CD4-positive, alpha-beta T cell treated with Interleukin-4 for 4 hours (primary cell): ENCODE measurements around the gene PCSK6.

ENCODE experiments used
- DNase-seq: peaks from one replicate; pipeline ENCODE4 v3.0.0-alpha.2; 2020

The PCSK6 gene

DNA sequence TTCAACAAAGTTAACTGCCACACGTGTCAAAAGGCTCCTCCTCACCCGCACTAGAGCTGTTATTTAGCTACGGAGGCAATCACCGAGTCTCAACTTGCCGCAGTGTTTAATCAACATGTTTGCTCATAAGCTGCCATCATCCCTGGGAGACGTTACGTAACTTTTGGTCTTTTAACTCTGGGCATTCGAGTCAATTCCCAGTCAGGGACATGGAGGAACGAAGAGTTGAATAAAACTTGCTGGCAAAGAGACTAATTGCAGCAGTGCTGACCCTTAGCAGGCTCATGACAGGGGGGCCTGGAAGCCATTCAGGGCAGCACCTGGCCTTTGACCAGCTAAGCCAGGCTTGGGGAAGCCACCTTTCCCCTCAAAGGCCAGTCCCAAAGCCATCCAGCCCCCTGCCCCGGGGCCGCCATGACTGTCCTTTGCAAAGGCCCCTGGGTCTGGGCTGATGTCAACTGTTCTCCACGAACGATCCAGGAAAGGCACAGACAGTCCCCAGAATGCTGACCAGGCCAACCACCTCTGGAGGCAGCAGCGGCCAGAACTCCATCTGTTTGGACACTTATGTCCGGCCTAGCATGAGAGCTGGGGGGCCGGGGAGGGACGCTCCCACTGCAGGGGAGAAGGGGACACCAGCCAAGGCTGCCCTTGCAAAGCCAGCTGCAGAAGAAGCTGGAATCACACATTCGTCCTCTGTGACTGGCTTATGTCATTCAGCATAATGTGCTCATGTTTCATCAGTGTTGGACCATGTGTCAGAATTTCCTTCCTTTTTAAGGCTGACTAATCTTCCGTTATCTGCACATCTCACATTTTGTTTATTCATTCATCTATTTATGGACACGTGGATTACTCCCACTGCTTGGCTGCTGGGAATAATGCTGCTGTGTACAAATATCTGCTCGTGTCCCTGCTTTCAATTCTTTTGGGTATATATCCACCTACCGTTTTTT is 43.7 kb downstream of the PCSK6 start:
- DNase-seq, result no peak

DNA sequence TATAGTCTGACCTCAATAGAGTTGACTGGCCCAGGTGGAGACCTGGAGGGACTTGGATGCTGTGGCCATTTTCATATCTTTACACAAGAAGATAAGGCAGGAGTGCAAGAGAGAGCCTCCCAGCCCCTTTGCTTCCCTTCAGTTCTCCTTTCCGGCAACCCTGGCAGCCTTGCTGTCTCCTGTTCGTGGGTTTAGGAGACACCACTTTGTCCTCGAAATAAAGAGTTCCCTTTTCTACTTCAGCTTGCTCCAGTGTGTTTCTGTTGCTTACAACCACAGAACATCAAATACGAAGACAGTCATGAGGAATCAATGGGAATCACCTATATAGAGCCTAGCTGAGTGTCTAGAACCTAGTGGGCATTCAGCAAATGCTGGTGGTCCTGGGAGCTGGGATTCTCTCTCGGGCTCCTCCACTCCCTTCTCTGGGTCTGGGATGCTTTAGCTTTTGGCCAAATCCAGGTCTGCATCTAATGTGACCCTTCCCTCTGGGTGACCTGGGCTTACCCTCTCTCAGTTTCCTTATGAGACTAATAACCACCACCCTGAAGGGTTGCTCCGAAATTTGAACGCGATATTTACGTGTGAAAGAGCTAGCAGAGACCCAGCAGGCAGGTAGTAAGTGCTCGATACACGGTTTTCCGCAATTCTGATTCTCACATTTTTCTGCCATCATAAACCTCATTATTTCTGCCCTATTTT is 44.5 kb downstream of the PCSK6 start:
- DNase-seq, result no peak

DNA sequence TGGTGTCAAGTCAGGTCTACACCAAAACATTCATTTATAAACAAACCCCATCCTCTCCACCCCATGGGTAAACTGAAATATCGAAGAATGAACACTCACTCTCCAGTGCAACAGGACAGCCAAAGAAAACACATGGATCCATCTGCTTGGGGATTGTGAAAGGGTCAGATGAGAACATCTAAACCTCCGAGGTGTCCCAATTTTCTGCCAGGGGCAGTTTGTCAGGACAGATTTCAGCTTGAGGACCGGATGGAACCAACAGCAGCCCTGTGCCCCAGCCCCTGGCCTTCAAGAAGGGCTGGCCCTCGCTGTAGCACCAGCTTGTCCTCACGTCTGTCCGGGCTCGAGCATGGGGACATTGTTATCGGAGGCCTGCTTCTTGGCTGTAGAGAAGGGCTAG is 45.5 kb downstream of the PCSK6 start:
- no peak for DNase-seq

DNA sequence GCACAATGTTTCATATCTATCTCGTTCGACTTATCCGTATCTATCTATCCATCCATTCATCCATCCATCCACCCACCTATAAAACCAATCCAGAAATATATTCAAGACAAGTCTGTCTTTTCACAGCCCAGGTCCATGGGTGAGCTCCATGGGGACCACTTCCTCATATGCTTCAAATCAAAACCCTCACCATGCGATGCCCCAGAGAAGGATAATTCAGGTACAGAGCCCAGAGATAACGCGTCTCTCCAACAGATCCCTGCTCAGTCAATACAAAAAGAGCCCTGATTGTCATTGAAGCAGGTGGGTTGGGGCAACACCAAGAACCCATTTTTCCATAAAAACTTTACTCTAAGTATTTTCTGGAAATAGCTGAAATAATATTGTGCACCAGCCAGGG is 47.2 kb downstream of the PCSK6 start:
- DNase-seq, result no peak

DNA sequence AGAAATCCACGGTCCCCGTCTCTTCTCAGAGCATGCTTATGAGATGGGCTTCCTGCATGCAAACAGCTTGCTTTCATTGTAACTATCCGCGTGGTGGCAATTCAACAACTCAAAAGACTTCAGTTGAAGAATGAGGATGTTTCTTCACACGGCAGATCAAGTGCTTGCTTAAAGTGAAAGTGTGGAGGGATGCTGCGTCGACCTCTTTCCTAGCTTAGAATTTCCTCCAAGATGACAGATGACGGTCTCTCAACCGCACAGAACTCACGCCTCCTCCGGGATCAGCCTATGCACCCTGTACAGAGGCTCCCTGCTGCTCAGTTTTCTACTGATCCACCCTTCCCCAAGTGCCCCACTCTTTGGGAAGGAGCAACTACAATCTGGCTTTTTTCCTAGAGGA is 47.8 kb downstream of the PCSK6 start:
- DNase-seq, result no peak

DNA sequence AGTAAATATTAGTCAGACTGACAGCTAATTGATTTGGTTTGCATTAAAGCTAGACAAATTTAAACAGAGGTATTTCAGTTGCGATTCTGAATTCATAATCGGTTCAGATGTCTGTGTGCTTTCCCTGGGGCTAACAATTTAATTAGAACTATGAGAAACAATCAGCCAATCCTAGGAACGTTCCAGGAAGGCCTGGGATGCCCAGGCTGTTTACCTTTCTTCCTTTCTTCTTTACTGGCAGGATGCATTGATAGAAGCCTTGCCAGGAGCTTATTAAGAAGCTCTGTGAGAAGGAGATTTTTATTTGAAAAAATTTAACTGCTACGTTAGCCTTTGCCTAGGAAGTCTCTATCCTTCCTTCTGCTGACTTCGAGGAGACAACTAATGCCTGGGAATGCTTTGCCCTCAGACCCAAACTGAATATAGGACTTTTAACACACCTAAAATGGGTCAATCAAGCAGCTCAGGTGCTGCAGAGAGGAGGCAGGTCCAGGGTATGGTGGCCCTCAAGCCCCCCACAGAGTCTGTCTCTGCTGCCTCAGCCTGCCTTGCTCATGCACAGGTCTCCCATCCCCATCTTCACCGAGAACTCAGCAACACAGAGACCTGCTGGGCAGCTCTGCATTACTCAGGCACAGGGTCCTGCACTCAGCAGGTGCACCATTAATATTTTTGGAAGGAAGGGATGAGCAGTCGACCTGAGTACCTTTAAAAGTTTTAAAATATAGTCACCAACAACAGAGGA is 48.5 kb downstream of the PCSK6 start:
- DNase-seq, result no peak

DNA sequence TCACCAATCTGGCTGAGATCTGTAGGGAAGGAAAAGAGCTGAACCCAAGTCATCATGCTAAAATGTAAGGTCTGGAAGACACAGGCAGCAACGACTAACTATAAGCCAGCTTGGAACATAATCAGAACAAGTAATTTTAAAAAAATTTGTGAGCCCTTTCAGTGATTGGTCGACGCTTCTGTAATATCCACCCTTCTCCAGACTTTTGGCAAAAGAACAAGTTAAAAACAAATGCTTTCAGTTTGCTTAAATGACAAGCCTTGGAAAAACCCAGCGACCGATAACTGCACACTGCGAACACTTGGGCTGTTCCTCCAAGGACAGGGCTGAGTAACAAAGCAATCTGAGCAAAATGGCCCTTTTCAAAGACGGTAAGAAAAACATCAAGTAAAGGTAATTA is 49.6 kb downstream of the PCSK6 start:
- no peak for DNase-seq

DNA sequence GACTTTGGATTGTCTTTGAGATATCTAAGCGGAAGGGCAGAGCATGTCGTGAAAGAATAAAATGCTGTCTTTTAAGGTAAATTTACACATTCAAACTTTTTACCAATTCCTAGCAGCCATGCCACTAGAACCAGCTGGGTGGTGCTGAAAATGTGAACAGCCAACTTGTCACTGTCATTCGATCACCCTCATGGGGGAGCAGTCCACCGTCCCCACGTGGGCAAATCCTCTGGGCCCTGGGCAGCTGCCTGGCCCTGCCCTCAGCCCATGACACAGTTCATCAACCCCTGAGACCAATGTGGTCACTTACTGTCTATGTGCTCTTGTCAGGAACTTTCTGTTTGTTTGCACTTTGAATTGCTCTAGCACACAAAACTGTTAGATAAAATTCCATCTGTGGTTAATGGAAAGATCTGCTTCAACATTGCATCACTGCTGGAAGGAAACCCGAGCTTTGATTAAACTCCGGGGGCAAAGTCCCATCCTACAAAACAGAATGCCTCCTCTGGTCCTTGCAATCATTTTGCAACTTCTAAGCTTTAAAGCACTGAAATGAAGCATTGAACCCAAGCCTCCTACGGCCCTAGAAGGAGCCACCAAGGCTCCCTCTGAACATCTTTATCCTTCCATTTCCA is 50.1 kb downstream of the PCSK6 start:
- DNase-seq, result no peak

DNA sequence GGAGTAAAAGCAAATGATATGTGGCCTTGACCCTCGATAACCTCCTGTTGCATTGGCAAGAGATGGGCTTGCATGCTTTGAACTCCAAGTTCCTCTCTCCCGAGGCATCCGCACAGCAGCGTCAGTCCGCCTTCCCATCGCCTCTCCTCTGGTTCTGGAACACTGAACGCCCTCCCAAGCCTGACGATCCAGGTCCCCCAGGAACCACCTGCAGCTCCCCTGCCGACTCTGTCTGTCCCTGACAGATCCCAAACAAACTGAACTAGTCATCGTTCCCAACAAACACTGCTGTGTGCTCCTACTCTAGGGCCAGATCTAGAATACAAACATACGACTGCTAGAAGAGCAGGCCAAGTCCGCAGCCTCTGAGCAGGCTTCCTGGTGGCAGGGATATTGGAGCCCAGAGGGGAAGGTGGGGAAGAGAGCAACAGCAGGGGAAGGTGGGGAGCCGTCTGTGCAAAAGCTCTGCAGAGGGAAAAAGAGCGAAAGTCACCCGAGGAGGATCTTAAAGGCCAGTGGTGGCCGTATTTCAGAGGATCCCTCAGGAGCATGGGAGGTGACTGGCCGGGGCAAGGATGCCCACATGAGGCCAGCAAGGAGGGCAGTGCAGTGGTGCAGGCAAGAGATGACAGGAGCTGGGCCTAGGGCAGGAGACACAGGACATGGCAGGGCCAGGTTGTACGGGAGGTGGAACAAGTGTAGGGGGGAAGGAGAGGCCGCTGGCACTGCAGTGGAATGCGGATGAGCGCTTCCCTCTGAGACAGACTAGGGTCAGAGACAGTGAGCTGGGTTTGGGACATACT is 50.8 kb downstream of the PCSK6 start:
- no peak for DNase-seq

DNA sequence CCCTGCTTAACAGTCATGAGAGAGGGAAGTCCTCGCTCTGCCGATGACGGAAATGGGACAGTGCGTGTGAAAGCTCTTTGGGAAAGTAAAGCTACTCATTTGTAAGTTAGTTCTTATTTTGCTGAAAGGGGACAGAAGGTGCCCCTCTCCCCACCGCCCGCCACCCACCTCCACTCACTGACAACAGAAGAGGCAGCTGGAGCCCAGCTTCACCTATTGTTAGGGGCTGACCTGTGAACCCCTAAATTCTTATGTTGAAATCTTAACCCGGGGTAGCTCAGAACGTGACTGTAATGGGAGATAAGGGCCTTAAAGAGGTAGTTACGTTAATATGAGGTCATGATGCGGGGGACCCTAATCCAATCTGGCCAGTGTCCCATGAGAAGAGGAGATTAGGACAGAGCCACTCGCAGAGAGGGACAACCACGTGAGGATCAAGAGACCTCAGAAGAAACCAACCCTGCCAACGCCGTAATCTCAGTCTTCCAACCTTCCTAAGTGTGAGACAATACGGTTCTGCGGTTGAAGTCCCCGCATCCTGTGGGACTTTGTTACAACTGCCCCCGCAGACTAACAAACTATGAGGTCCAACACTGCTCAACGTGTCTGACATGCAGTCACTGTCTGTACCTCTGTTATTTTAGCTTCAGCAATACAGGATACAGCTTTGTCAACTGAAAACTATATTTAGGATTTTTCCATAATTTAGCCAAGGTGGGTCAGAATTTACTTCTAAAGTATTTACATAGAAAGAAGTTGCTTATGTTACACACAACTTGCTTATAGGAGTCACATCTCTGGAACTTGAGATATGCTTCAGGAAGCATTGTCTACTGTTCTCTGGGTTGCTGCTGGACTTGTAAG is 51.7 kb downstream of the PCSK6 start:
- DNase-seq, result no peak

DNA sequence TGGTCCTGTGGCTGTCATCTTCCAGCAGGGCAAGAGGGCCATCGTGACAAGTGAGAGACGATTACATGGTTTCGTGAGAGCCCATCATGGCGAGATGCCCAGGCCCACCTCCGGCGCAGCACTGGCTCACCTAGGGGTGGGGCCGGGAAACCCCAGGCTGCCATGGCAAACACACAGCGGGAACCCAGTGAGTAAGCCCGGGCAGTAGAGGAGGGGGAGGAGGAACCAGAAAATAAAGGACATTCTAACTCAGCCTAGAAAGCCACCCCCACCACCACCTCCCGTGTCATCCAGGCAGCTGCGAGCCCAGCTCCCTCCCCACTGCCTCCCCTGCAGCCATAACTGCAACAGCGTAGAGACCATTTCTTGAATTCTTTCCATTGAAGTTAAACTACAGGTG is 52.3 kb downstream of the PCSK6 start:
- DNase-seq, result no peak

DNA sequence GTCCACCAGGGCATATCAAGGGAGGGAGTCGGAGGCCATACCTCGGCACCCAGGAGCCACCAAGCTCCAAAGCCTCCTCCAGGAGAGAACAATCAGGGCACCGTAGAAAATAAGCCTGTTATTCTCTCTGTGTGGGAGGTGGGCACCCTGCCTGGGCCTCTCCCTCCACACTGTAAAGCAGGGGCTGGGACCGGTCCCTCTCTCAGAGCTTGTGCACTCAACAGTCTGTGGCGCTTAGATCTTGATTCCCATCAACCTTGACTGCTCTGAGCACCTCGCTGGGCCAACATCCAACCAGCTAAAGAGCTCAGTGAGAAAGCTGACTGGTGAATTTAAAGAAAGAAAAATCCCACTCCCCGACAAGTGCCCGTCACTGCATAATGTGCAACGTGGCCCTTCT is 53.0 kb downstream of the PCSK6 start:
- DNase-seq, result no peak

DNA sequence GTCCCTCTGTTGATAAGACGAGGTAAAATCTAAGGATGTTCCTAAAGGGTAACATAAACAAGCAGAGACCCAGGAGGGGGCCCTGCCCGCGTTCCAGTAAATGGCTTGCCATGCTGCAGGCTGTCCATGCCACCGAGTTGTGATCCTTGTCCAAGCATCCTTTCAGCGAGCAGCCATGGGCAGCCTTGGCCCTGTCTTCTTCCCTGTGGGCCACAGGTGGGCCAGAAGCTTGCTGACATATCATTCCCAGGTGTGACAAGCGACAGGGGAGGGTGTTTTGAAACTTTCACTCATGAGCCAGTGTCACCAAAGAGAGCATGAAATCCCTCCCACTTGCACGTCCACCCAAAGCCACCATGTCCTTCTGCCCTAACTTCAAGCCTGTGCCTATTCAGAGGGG is 53.7 kb downstream of the PCSK6 start:
- DNase-seq, result no peak

DNA sequence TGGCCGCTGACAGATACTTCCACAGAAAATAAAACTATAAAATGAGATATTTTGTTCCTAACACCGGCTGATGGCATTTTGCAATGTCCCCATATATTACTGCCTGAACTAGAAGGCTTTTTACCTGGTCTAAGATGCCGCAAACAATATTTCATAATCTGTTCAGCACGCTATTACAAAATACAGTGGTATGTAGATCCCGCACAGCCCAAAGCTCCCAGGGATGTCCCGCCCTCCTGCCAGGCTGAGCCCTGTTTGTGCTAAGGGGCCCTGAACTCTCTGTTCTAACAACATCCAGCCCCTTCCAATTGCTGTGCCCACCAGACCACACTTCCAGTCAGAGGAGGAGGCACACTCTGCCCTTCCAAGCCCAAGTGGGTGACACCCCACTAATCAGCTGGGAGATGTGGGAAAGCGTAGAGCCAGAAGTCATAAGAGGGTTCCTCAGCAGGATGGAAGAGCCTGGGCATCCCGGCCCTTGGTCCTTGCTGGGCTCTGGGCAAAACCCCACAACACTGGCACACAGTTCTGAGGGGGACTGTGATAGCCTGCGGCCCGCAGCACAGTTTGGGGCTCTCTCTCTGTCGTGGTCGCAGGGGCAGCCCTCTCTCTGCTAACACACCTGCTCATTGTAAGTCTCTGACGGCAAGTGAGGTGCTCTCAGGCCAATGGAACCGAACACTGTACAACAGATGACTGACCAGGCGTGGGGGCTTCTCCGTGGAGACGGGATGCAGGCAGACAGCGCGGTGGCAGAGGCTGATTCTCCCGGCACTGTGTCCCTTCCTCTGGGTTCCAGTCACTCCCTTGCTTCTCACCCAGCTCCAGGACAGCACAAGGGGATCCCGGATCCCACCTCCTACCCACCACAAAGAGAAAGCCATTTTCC is 55.2 kb downstream of the PCSK6 start:
- DNase-seq, result no peak

DNA sequence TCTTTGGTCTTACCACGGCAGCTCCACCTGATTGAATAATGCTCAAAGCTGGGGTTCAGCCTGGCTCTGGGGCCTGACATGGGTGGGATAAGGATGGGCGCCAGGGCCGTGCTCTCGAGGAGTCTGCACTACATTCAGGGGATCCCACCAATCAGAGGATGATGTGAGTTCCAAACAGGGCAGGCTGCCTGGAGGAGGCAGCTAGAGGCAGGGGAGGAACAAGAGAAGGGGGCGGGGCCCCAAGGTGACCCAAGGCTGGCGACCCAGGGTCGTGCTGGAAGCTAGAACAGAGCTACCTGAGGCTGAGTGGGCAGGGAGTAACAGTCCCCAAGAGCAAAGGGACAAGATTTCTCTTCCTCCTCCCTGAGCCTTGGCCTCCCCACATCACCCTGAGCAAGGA is 56.1 kb downstream of the PCSK6 start:
- DNase-seq, result no peak

DNA sequence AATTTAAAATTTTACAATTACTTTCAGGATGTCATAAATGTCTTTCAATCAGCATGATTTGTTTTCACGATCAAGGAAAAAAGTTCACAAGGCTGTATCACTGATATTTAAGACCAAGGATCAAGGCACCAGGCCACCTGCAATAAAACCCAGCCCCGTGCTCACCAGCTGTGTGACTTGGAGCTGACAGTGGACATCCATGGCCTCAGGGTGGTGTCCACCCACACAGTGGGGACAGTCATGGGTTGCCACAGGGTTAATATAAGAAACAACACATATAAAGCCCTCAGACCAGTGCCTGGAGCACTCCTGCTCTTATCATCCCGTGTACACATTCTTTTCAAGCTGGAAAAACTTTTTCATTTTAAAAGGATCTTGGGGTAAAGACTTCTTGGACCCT is 56.5 kb downstream of the PCSK6 start:
- DNase-seq, result no peak

DNA sequence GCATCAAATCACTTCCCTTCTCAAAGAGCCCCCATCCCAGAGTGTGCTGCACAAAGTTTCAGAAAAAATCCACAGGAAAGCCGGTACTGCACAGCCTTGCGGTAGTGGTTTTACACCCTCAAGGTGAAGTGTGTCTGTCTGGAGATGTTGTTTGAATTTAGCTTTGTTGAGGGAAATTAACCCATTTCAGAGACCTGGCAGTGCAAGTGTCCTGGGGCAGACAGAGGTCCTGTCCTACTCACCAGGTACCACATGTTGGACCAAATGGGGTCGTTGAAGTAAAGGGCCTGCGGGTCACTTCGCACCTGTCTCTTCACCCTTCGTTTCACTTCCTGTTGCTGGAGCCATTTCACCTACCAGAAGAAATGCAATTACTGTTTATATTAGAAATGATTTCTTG is 57.8 kb downstream of the PCSK6 start:
- no peak for DNase-seq

DNA sequence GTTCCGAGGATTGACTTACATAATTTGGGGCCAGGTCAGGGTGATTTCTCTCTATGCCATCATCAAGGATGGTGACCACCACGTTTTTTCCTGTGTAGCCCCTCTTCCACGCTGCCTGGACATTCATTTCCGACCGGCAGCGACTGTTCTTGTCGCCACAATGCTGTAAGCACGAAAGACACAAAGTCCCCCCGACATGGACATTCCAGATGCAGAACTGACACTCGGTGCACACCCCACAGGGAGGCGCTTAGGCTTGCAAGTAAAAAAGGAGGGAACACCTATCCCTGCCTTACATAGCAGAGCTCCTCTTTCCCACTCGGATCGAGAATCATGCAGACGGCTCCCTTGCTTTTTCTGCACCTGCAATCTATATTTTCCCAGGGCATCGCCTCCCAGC is 58.2 kb downstream of the PCSK6 start:
- DNase-seq, result no peak

DNA sequence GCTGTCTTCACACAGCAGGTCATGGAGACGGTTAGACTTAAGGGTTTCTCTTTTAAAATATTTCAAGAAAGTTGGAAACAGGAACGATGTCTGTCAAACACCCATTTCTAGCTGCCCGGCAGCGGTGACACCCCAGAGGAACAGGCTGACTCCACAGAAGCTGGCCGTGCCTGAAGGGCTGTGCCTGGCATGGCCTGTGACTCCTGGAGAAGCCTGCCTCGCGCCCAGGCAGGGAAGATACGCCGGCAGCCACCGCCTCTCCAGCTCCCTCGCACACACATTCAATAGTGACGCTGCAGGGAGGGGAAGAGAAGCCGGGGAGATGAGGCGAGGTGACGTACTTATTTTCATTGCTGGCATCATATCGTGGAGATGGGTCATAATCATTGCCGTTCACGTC is 59.9 kb downstream of the PCSK6 start:
- DNase-seq, result no peak

DNA sequence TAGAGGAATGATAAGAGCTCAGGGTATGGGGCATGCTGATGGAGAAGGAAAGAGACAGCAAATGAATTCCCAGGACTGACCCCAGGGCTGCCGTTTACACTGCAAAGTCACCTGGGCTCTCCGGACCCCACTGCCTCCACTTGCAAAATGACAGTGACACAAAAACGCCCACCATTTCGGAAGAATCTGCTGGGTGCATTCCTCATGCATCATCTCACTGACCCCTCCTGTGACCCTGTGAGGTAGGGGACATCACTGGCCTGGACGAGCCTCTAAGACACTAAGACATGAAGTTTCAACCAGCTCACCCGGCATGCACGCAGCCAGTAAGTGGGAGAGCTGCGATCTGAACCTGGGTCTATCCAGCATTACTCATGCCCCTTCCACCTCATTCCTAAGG is 60.3 kb downstream of the PCSK6 start:
- no peak for DNase-seq
